WTC11 (cell line): Measurements from ENCODE around the gene LMAN2. TPM values are rescaled to one million over a fixed set of nuclear protein-coding genes. Genes with fewer than 3 reads are reported as not detected.
A peak's percentile ranks its signal among the peaks of the same experiment; 100 is the strongest.

ENCODE experiments used
- GABPB1 ChIP-seq: sonication (generic); formaldehyde crosslinking; IDR thresholded peaks from 2 replicates; pipeline ENCODE4 v1.8.1; 2023; ENCODE audit warnings: mild to moderate bottlenecking, missing genetic modification reagents
- JUN ChIP-seq: sonication (generic); formaldehyde crosslinking; IDR thresholded peaks from 2 replicates; pipeline ENCODE4 v1.8.0; 2023; ENCODE audit warnings: mild to moderate bottlenecking, missing genetic modification reagents
- NFYB ChIP-seq: sonication (generic); formaldehyde crosslinking; conservative IDR thresholded peaks from 2 replicates; pipeline ENCODE4 v1.8.0; 2022; ENCODE audit warnings: low read depth, missing genetic modification reagents
- SP1 ChIP-seq: sonication (generic); formaldehyde crosslinking; conservative IDR thresholded peaks from 2 replicates; pipeline ENCODE4 v1.8.1; 2022; ENCODE audit warnings: missing genetic modification reagents
- ZNF121 ChIP-seq: sonication (generic); formaldehyde crosslinking; IDR thresholded peaks from 2 replicates; pipeline ENCODE4 v1.8.0; 2023; ENCODE audit warnings: missing genetic modification reagents
- total RNA-seq: library from RNA; stranded (reverse); gene quantifications from 3 replicates; pipeline ENCODE4 v1.2.3, GENCODE V29; 2021
- TF ChIP-seq, protein P1 (sequence below): sonication (generic); formaldehyde crosslinking; IDR thresholded peaks from 2 replicates; pipeline ENCODE4 v1.8.0; 2022; ENCODE audit warnings: mild to moderate bottlenecking, missing genetic modification reagents
- TF ChIP-seq, protein P2 (sequence below): fragments of 250-450 bp; sonication (Bioruptor Pico); conservative IDR thresholded peaks from 2 replicates; pipeline ENCODE4 v1.9.0; 2021; ENCODE audit warnings: mild to moderate bottlenecking
- TF ChIP-seq, protein P3 (sequence below): sonication (generic); formaldehyde crosslinking; IDR thresholded peaks from 2 replicates; pipeline ENCODE4 v1.8.0; 2022; ENCODE audit warnings: missing genetic modification reagents
- TF ChIP-seq, protein P4 (sequence below): fragments of 250-450 bp; sonication (Bioruptor Pico); IDR thresholded peaks from 2 replicates; pipeline ENCODE4 v1.9.0; 2021; ENCODE audit warnings: moderate library complexity, mild to moderate bottlenecking, inconsistent platforms, borderline replicate concordance
- TF ChIP-seq, protein P5 (sequence below): sonication (generic); formaldehyde crosslinking; IDR thresholded peaks from 2 replicates; pipeline ENCODE4 v1.8.0; 2023; ENCODE audit warnings: missing genetic modification reagents
- TF ChIP-seq, protein P6 (sequence below): sonication (generic); formaldehyde crosslinking; IDR thresholded peaks from 2 replicates; pipeline ENCODE4 v1.8.1; 2023; ENCODE audit warnings: mild to moderate bottlenecking, missing genetic modification reagents, moderate library complexity
- TF ChIP-seq, protein P7 (sequence below): fragments of 250-450 bp; sonication (Bioruptor Pico); IDR thresholded peaks from 2 replicates; pipeline ENCODE4 v1.9.0; 2021; ENCODE audit warnings: mild to moderate bottlenecking, borderline replicate concordance
- TF ChIP-seq, protein P8 (sequence below): sonication (generic); formaldehyde crosslinking; IDR thresholded peaks from 2 replicates; pipeline ENCODE4 v1.8.1; 2023; ENCODE audit warnings: mild to moderate bottlenecking, missing genetic modification reagents
- TF ChIP-seq, protein P9 (sequence below): sonication (generic); formaldehyde crosslinking; IDR thresholded peaks from 2 replicates; pipeline ENCODE4 v1.8.0; 2023; ENCODE audit warnings: missing genetic modification reagents, mild to moderate bottlenecking, borderline replicate concordance

The LMAN2 gene
- total RNA-seq, 1 experiment from 2014 or later, result 162 TPM

DNA sequence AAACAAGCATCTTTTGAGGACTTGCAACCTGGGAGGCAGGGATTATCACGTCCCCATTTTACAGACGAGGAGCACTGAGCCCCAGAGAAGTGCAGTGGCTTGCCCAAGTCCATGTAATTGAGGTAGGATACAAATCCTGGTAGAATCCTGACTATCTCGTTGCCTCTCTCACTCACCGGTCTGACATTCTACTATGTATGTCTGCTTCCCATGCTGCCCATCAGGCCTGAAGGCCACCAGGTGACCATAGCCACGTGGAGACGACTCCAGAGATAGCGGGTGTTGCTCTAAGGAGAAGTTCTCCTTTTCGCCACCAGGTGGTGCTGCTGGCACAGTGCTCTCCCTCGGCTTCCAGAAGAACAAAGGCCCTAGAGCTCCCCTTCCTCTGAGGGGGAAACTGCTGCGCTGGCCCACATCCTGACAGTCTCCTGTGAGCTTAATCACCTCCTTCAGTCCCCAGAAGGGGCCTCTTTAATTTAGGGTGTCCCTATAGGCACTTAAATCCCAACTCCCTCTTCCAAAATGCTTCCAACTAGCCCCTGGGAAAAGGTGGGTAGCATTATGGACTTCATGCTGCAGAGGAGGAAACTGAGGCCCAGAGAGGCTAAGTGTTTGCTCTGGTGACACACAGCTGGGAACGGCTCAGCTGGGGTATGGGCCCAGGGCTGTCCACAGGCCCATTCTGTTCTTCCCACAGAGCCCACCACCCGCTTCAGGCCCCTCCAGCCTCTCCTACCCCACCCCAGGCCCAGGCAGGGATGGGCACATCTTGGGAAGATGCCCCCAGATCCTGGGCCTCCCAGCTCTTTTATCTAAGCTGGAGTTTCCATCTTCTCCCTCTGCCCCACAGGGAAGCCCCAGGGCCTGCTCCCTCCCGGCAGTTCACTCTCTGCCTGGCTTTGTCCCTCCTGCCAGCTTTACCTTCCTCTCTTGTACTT lies 39.2 kb upstream of the LMAN2 start (continued):
- TF ChIP-seq GABPB1 (CRISPR knock-in tag), result no peak
- TF ChIP-seq, protein P1, sequence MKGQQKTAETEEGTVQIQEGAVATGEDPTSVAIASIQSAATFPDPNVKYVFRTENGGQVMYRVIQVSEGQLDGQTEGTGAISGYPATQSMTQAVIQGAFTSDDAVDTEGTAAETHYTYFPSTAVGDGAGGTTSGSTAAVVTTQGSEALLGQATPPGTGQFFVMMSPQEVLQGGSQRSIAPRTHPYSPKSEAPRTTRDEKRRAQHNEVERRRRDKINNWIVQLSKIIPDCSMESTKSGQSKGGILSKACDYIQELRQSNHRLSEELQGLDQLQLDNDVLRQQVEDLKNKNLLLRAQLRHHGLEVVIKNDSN (CRISPR knock-in tag), result peak; percentile 86
- TF ChIP-seq, protein P2, sequence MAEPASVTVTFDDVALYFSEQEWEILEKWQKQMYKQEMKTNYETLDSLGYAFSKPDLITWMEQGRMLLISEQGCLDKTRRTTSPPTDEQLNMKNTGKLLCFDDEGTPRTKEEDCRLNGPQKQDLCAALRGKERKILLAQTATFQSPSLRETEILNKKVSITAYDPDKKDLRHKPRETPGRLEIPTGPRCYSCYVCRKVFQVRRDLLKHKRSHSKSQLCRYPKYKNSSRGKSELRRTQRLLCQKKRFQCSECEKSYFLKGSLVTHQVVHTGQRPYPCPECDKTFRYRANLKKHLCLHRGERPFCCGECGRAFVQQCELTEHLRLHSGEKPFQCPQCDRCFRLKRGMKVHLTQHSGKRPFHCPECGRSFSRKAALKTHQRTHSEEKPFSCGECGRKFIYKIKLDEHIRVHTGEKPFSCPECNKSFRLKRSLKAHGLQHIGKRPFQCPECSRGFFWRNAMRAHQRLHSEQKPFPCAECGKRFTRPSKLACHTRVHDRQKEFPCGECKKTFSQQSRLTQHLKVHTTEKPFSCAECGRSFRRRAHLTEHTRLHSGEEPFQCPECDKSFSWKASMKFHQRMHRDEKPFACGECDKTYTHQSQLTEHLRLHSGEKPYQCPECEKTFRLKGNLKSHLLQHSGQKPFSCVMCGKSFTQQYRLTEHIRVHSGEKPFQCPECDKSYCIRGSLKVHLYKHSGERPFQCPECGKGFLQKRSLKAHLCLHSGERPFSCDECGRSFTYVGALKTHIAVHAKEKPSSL (CRISPR knock-in tag), result no peak
- TF ChIP-seq, protein P3, sequence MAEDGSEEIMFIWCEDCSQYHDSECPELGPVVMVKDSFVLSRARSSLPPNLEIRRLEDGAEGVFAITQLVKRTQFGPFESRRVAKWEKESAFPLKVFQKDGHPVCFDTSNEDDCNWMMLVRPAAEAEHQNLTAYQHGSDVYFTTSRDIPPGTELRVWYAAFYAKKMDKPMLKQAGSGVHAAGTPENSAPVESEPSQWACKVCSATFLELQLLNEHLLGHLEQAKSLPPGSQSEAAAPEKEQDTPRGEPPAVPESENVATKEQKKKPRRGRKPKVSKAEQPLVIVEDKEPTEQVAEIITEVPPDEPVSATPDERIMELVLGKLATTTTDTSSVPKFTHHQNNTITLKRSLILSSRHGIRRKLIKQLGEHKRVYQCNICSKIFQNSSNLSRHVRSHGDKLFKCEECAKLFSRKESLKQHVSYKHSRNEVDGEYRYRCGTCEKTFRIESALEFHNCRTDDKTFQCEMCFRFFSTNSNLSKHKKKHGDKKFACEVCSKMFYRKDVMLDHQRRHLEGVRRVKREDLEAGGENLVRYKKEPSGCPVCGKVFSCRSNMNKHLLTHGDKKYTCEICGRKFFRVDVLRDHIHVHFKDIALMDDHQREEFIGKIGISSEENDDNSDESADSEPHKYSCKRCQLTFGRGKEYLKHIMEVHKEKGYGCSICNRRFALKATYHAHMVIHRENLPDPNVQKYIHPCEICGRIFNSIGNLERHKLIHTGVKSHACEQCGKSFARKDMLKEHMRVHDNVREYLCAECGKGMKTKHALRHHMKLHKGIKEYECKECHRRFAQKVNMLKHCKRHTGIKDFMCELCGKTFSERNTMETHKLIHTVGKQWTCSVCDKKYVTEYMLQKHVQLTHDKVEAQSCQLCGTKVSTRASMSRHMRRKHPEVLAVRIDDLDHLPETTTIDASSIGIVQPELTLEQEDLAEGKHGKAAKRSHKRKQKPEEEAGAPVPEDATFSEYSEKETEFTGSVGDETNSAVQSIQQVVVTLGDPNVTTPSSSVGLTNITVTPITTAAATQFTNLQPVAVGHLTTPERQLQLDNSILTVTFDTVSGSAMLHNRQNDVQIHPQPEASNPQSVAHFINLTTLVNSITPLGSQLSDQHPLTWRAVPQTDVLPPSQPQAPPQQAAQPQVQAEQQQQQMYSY (CRISPR knock-in tag), result no peak
- 0 out of 2 replicates have a peak, but pooled peaks have one; percentile 23 for TF ChIP-seq ZNF121 (CRISPR knock-in tag)
- TF ChIP-seq SP1 (CRISPR knock-in tag), result peak; percentile 58
- TF ChIP-seq JUN, result no peak
- TF ChIP-seq, protein P4, sequence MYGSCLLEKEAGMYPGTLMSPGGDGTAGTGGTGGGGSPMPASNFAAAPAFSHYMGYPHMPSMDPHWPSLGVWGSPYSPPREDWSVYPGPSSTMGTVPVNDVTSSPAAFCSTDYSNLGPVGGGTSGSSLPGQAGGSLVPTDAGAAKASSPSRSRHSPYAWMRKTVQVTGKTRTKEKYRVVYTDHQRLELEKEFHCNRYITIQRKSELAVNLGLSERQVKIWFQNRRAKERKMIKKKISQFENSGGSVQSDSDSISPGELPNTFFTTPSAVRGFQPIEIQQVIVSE, result no peak
- TF ChIP-seq, protein P5, sequence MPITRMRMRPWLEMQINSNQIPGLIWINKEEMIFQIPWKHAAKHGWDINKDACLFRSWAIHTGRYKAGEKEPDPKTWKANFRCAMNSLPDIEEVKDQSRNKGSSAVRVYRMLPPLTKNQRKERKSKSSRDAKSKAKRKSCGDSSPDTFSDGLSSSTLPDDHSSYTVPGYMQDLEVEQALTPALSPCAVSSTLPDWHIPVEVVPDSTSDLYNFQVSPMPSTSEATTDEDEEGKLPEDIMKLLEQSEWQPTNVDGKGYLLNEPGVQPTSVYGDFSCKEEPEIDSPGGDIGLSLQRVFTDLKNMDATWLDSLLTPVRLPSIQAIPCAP (CRISPR knock-in tag), result no peak
- TF ChIP-seq, protein P6, sequence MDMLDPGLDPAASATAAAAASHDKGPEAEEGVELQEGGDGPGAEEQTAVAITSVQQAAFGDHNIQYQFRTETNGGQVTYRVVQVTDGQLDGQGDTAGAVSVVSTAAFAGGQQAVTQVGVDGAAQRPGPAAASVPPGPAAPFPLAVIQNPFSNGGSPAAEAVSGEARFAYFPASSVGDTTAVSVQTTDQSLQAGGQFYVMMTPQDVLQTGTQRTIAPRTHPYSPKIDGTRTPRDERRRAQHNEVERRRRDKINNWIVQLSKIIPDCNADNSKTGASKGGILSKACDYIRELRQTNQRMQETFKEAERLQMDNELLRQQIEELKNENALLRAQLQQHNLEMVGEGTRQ (CRISPR knock-in tag), result peak; percentile 81
- TF ChIP-seq, protein P7, sequence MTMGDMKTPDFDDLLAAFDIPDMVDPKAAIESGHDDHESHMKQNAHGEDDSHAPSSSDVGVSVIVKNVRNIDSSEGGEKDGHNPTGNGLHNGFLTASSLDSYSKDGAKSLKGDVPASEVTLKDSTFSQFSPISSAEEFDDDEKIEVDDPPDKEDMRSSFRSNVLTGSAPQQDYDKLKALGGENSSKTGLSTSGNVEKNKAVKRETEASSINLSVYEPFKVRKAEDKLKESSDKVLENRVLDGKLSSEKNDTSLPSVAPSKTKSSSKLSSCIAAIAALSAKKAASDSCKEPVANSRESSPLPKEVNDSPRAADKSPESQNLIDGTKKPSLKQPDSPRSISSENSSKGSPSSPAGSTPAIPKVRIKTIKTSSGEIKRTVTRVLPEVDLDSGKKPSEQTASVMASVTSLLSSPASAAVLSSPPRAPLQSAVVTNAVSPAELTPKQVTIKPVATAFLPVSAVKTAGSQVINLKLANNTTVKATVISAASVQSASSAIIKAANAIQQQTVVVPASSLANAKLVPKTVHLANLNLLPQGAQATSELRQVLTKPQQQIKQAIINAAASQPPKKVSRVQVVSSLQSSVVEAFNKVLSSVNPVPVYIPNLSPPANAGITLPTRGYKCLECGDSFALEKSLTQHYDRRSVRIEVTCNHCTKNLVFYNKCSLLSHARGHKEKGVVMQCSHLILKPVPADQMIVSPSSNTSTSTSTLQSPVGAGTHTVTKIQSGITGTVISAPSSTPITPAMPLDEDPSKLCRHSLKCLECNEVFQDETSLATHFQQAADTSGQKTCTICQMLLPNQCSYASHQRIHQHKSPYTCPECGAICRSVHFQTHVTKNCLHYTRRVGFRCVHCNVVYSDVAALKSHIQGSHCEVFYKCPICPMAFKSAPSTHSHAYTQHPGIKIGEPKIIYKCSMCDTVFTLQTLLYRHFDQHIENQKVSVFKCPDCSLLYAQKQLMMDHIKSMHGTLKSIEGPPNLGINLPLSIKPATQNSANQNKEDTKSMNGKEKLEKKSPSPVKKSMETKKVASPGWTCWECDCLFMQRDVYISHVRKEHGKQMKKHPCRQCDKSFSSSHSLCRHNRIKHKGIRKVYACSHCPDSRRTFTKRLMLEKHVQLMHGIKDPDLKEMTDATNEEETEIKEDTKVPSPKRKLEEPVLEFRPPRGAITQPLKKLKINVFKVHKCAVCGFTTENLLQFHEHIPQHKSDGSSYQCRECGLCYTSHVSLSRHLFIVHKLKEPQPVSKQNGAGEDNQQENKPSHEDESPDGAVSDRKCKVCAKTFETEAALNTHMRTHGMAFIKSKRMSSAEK (CRISPR knock-in tag), result no peak
- TF ChIP-seq, protein P8, sequence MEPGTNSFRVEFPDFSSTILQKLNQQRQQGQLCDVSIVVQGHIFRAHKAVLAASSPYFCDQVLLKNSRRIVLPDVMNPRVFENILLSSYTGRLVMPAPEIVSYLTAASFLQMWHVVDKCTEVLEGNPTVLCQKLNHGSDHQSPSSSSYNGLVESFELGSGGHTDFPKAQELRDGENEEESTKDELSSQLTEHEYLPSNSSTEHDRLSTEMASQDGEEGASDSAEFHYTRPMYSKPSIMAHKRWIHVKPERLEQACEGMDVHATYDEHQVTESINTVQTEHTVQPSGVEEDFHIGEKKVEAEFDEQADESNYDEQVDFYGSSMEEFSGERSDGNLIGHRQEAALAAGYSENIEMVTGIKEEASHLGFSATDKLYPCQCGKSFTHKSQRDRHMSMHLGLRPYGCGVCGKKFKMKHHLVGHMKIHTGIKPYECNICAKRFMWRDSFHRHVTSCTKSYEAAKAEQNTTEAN (CRISPR knock-in tag), result no peak
- TF ChIP-seq, protein P9, sequence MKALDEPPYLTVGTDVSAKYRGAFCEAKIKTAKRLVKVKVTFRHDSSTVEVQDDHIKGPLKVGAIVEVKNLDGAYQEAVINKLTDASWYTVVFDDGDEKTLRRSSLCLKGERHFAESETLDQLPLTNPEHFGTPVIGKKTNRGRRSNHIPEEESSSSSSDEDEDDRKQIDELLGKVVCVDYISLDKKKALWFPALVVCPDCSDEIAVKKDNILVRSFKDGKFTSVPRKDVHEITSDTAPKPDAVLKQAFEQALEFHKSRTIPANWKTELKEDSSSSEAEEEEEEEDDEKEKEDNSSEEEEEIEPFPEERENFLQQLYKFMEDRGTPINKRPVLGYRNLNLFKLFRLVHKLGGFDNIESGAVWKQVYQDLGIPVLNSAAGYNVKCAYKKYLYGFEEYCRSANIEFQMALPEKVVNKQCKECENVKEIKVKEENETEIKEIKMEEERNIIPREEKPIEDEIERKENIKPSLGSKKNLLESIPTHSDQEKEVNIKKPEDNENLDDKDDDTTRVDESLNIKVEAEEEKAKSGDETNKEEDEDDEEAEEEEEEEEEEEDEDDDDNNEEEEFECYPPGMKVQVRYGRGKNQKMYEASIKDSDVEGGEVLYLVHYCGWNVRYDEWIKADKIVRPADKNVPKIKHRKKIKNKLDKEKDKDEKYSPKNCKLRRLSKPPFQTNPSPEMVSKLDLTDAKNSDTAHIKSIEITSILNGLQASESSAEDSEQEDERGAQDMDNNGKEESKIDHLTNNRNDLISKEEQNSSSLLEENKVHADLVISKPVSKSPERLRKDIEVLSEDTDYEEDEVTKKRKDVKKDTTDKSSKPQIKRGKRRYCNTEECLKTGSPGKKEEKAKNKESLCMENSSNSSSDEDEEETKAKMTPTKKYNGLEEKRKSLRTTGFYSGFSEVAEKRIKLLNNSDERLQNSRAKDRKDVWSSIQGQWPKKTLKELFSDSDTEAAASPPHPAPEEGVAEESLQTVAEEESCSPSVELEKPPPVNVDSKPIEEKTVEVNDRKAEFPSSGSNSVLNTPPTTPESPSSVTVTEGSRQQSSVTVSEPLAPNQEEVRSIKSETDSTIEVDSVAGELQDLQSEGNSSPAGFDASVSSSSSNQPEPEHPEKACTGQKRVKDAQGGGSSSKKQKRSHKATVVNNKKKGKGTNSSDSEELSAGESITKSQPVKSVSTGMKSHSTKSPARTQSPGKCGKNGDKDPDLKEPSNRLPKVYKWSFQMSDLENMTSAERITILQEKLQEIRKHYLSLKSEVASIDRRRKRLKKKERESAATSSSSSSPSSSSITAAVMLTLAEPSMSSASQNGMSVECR (CRISPR knock-in tag), result no peak
- no peak for TF ChIP-seq NFYB (CRISPR knock-in tag)
